HepG2 (cell line): ENCODE data around the gene SLX9. TPM values are rescaled to one million over a fixed set of nuclear protein-coding genes. Genes with fewer than 3 reads are reported as not detected.

Source experiments
- ASH2L ChIP-seq: fragments of 300-600, 200-600 bp; sonication (generic); IDR thresholded peaks from 2 replicates; pipeline ENCODE4 v1.7.0; 2017; ENCODE audit warnings: low read depth, mild to moderate bottlenecking, moderate library complexity, mixed read lengths, low read length; ENCODE audit not compliant: insufficient read length
- ETV5 ChIP-seq: IDR thresholded peaks from 2 replicates; pipeline ENCODE4 v1.6.1; 2018; ENCODE audit warnings: missing biosample characterization, missing genetic modification reagents, inconsistent platforms, borderline replicate concordance
- GLI4 ChIP-seq: sonication (generic); formaldehyde crosslinking; IDR thresholded peaks from 2 replicates; pipeline ENCODE4 v1.5.1; 2020; ENCODE audit warnings: missing genetic modification reagents, mild to moderate bottlenecking, moderate library complexity, borderline replicate concordance
- HNF4A ChIP-seq: sonication (generic); formaldehyde crosslinking; IDR thresholded peaks from 2 replicates; pipeline ENCODE4 v1.4.0; 2020; ENCODE audit warnings: missing genetic modification reagents
- NFAT5 ChIP-seq: sonication (generic); formaldehyde crosslinking; IDR thresholded peaks from 2 replicates; pipeline ENCODE4 v1.4.0; 2020; ENCODE audit warnings: missing genetic modification reagents
- RXRA ChIP-seq: sonication (generic); formaldehyde crosslinking; IDR thresholded peaks from 2 replicates; pipeline ENCODE4 v1.5.1; 2020; ENCODE audit warnings: missing genetic modification reagents
- SALL2 ChIP-seq: sonication (generic); formaldehyde crosslinking; IDR thresholded peaks from 2 replicates; pipeline ENCODE4 v1.8.1; 2023; ENCODE audit warnings: mild to moderate bottlenecking, missing genetic modification reagents, inconsistent platforms
- SP5 ChIP-seq: IDR thresholded peaks from 2 replicates; pipeline ENCODE4 v1.6.1; 2016; ENCODE audit warnings: low read depth, borderline replicate concordance
- ZBTB14 ChIP-seq: sonication (generic); formaldehyde crosslinking; IDR thresholded peaks from 2 replicates; pipeline ENCODE4 v1.4.0; 2020; ENCODE audit warnings: missing genetic modification reagents
- ZFP36L2 ChIP-seq: sonication (generic); formaldehyde crosslinking; IDR thresholded peaks from 2 replicates; pipeline ENCODE4 v1.4.0; 2020; ENCODE audit warnings: missing genetic modification reagents
- ZNF232 ChIP-seq: sonication (generic); formaldehyde crosslinking; IDR thresholded peaks from 2 replicates; pipeline ENCODE4 v1.4.0; 2020; ENCODE audit warnings: missing genetic modification reagents, borderline replicate concordance
- ZNF264 ChIP-seq: sonication (generic); formaldehyde crosslinking; IDR thresholded peaks from 2 replicates; pipeline ENCODE4 v1.4.0; 2020; ENCODE audit warnings: missing genetic modification reagents
- ZNF274 ChIP-seq: sonication (generic); formaldehyde crosslinking; IDR thresholded peaks from 2 replicates; pipeline ENCODE4 v1.5.1; 2020; ENCODE audit warnings: mild to moderate bottlenecking, missing genetic modification reagents
- ZNF557 ChIP-seq: sonication (generic); formaldehyde crosslinking; IDR thresholded peaks from 2 replicates; pipeline ENCODE4 v1.4.0; 2020; ENCODE audit warnings: missing genetic modification reagents
- ZNF766 ChIP-seq: sonication (generic); formaldehyde crosslinking; IDR thresholded peaks from 2 replicates; pipeline ENCODE4 v1.5.0; 2020; ENCODE audit warnings: missing genetic modification reagents, borderline replicate concordance
- ZSCAN21 ChIP-seq: sonication (generic); formaldehyde crosslinking; IDR thresholded peaks from 2 replicates; pipeline ENCODE4 v1.8.0; 2022; ENCODE audit warnings: mild to moderate bottlenecking, missing genetic modification reagents, moderate library complexity, borderline replicate concordance
- polyA plus RNA-seq, 8 experiments: library from polyadenylated mRNA; depleted of rRNA in 3 of 8; stranded (reverse) in 7 of 8; unstranded in 1 of 8; fragments of >200 nt; fragmentation: Illumina TruSeq in 4 of 8; extraction: Trizol in 4 of 8; gene quantifications; 2 replicates each; pipeline versions ENCODE4 v1.2.1 to v1.2.3, GENCODE V29; 2011 to 2016; ENCODE audit warnings: low read depth in 4 of 8, missing spikeins in 1 of 8, mixed read lengths in 1 of 8; ENCODE audit not compliant: insufficient read depth in 1 of 8
- total RNA-seq, 5 experiments: library from RNA; depleted of rRNA; stranded (reverse); fragments of >200 nt; fragmentation: Illumina TruSeq; extraction: Trizol; gene quantifications; 2 replicates each; pipeline ENCODE4 v1.2.3, GENCODE V29; 2016; ENCODE audit warnings: low read depth in 1 of 5
- TF ChIP-seq, protein P1 (sequence below): sonication (generic); formaldehyde crosslinking; IDR thresholded peaks from 2 replicates; pipeline ENCODE4 v1.4.0; 2020; ENCODE audit warnings: mild to moderate bottlenecking, missing genetic modification reagents

SLX9 gene
- total and polyA plus RNA-seq, 2 of the 13 experiments (the other 11 are each of a cell fraction or from before 2014, with no cell fraction given) = 21.0 to 47.1 TPM

DNA sequence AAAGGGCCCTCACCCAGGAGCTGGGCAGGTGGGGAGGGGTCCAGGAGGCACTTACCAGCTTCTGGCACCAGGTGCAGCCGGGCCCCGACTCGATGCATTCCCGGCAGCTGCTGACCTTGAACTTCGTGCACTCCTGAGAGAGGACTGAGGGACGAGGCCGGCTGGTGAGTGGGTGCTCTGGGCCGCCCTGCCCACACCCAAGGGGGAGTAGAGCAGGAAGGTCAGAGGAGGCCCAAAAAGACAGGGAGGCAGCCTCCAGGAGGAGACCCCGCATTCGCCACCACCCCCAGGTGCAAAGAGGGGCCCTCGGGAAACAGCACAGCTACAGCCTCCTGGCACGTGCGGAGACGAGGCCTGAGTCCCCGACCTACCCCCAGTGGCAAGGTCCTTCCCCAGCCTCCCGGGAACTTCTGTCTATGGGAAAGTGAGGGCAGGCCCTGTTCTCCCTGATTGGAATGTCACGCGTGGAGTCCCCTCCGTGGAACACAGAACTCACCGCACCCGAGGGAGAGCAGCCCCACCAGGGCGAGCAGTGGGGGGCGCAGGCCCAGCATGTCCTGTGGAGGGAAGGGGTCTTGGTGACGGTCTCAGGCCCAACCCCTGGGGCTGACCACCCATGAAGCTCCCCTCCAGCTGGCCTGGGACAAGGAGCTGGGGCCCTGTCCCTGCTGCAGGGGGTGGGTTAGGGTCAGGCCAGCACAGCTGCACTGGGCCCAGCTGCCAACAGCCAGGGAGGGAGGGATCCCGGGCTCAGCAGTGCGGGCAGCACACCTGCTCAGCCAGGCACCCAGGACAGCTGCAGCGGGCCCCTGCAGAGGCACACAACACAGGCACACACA, 29.4 kb upstream of the SLX9 start (continued):
- 0 out of 2 replicates have a peak, but pooled peaks have one; percentile 25 for TF ChIP-seq ZNF232 (CRISPR knock-in tag)
- 0 out of 2 replicates have a peak, but pooled peaks have one; percentile 59 for TF ChIP-seq ZNF264 (CRISPR knock-in tag)
- TF ChIP-seq ZNF766 (CRISPR knock-in tag) = 0 out of 2 replicates have a peak, but pooled peaks have one; percentile 42
- peak; percentile 72; the same call in 1 of the 2 replicates for TF ChIP-seq GLI4 (CRISPR knock-in tag)
- TF ChIP-seq ETV5 = 0 out of 2 replicates have a peak, but pooled peaks have one; percentile 12
- TF ChIP-seq ZSCAN21 = no peak
- 0 out of 2 replicates have a peak, but pooled peaks have one; percentile 61 for TF ChIP-seq ZNF274 (CRISPR knock-in tag)
- TF ChIP-seq ZNF557 = 0 out of 2 replicates have a peak, but pooled peaks have one; percentile 55
- TF ChIP-seq, protein P1, sequence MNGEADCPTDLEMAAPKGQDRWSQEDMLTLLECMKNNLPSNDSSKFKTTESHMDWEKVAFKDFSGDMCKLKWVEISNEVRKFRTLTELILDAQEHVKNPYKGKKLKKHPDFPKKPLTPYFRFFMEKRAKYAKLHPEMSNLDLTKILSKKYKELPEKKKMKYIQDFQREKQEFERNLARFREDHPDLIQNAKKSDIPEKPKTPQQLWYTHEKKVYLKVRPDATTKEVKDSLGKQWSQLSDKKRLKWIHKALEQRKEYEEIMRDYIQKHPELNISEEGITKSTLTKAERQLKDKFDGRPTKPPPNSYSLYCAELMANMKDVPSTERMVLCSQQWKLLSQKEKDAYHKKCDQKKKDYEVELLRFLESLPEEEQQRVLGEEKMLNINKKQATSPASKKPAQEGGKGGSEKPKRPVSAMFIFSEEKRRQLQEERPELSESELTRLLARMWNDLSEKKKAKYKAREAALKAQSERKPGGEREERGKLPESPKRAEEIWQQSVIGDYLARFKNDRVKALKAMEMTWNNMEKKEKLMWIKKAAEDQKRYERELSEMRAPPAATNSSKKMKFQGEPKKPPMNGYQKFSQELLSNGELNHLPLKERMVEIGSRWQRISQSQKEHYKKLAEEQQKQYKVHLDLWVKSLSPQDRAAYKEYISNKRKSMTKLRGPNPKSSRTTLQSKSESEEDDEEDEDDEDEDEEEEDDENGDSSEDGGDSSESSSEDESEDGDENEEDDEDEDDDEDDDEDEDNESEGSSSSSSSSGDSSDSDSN (CRISPR knock-in tag) = peak; percentile 31; the same call in 1 of the 2 replicates
- 0 out of 2 replicates have a peak, but pooled peaks have one; percentile 54 for TF ChIP-seq SALL2 (CRISPR knock-in tag)
- TF ChIP-seq SP5 (CRISPR knock-in tag) = no peak
- TF ChIP-seq RXRA = peak; percentile 82
- TF ChIP-seq HNF4A (CRISPR knock-in tag) = peak; percentile 83
- 0 out of 2 replicates have a peak, but pooled peaks have one; percentile 19 for TF ChIP-seq ZBTB14 (CRISPR knock-in tag)
- TF ChIP-seq ASH2L = peak; percentile 34
- TF ChIP-seq ZFP36L2 (CRISPR knock-in tag) = no peak
- TF ChIP-seq NFAT5 (CRISPR knock-in tag) = 0 out of 2 replicates have a peak, but pooled peaks have one; percentile 37
